Lower leg skin (tissue), 3 donors: Measurements from ENCODE around the gene CNBP.

Source experiments
- POLR2A ChIP-seq, 2 donors: fragments of 450-650 bp; IDR thresholded peaks; one replicate each; pipeline ENCODE4 v1.6.1; 2016 to 2017; ENCODE audit warnings: antibody characterized with exemption in 2 of 2, mild to moderate bottlenecking in 1 of 2, moderate library complexity in 1 of 2
- TF ChIP-seq, protein P1 (sequence below), 3 donors: fragments of 450-650 bp; IDR thresholded peaks; one replicate each; pipeline ENCODE4 v1.5.1; 2016; ENCODE audit warnings: antibody characterized with exemption in 3 of 3, mild to moderate bottlenecking in 3 of 3, moderate library complexity in 2 of 3

DNA sequence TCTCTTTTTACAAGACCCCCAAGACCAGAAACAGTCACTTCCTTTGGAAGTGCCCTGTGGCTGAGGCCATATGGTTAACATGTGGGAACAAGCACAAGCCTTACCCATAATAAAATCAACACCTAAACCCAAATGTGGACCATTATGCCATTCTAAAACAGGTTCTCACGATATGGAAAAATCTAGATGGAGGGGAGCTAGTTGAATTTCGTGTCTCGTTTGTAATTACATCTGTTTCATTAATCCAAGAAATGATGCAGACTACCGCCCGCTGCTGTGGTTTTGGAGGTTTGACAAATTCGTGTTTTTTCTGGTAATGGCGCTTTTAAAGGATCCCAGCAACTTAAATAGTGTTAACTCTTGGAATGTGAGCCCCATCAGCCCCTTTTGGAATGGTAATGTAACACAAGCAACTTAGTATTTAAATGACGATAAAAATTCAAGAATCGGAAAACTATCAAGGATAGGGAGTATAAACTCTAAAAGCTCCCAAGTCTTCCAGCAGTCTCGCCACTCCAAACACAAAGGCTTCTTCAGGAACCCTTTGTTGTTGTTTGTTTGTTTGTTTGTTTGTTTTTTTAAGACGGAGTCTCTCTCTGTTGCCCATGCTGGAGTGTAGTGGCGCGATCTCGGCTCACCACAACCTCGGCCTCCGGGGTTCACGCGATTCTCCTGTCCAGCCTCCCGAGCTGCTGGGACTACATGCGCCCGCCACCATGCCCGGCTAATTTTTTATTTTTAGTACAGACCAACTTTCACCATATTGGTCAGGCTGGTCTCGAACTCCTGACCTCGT, 1.1 kb downstream of the CNBP start:
- TF ChIP-seq, protein P1, sequence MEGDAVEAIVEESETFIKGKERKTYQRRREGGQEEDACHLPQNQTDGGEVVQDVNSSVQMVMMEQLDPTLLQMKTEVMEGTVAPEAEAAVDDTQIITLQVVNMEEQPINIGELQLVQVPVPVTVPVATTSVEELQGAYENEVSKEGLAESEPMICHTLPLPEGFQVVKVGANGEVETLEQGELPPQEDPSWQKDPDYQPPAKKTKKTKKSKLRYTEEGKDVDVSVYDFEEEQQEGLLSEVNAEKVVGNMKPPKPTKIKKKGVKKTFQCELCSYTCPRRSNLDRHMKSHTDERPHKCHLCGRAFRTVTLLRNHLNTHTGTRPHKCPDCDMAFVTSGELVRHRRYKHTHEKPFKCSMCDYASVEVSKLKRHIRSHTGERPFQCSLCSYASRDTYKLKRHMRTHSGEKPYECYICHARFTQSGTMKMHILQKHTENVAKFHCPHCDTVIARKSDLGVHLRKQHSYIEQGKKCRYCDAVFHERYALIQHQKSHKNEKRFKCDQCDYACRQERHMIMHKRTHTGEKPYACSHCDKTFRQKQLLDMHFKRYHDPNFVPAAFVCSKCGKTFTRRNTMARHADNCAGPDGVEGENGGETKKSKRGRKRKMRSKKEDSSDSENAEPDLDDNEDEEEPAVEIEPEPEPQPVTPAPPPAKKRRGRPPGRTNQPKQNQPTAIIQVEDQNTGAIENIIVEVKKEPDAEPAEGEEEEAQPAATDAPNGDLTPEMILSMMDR (IDR thresholded peaks at IDR 0.05): no peak
- no peak for TF ChIP-seq POLR2A (IDR thresholded peaks at IDR 0.05)
